CD14-positive monocyte (primary cell): ENCODE data around the gene PPP3CA. TPM values are rescaled to one million over a fixed set of nuclear protein-coding genes. Genes with fewer than 3 reads are reported as not detected.

ENCODE experiments used
- DNase-seq, 3 donors: peaks; one replicate each; pipeline ENCODE4 v3.0.0-alpha.2; 2011 to 2022
- H2AFZ ChIP-seq: 2 replicates; pipeline ENCODE4 v1.6.0; 2012; ENCODE audit warnings: mild to moderate bottlenecking, low read depth, low read length, inconsistent platforms; ENCODE audit not compliant: insufficient read depth, poor library complexity, severe bottlenecking
- H3K27ac ChIP-seq, 2 donors: 1 replicate in 1 of 2; 2 replicates in 1 of 2; pipeline ENCODE4 v1.5.1; 2012 to 2013; ENCODE audit warnings: low read length in 2 of 2, control low read depth in 1 of 2, inconsistent platforms in 1 of 2, low read depth in 1 of 2, mild to moderate bottlenecking in 1 of 2
- H3K27me3 ChIP-seq, 2 donors: one replicate each; pipeline versions ENCODE4 v1.6.0 to v1.6.1; 2011 to 2013; ENCODE audit warnings: low read length in 2 of 2; ENCODE audit not compliant: control insufficient read depth in 2 of 2, insufficient read depth in 2 of 2
- H3K36me3 ChIP-seq, 2 donors: replicated peaks in 1 of 2; 1 replicate in 1 of 2; 2 replicates in 1 of 2; pipeline versions ENCODE4 v1.5.1 to v1.6.1; 2012 to 2013; ENCODE audit warnings: low read length in 2 of 2, control low read depth in 1 of 2, inconsistent platforms in 1 of 2, mild to moderate bottlenecking in 1 of 2; ENCODE audit not compliant: insufficient read depth in 2 of 2, control insufficient read depth in 1 of 2
- H3K4me1 ChIP-seq, 2 donors: 1 replicate in 1 of 2; 2 replicates in 1 of 2; pipeline versions ENCODE4 v1.5.1 to v1.6.1; 2012 to 2013; ENCODE audit warnings: low read length in 2 of 2, control low read depth in 1 of 2, inconsistent platforms in 1 of 2, mild to moderate bottlenecking in 1 of 2, moderate library complexity in 1 of 2; ENCODE audit not compliant: insufficient read depth in 2 of 2, control insufficient read depth in 1 of 2
- H3K4me2 ChIP-seq: replicated peaks from 2 replicates; pipeline ENCODE3; 2012; ENCODE audit warnings: low read length, moderate library complexity, mild to moderate bottlenecking; ENCODE audit not compliant: poor library complexity, severe bottlenecking; ENCODE audit errors: extremely low read depth
- H3K4me3 ChIP-seq, 3 experiments: fragments of 200-600 bp in 1 of 3; sonication (generic) in 1 of 3; replicated peaks in 1 of 3; 1 replicate in 2 of 3; 2 replicates in 1 of 3; pipeline ENCODE4 v1.5.1; 2011 to 2013; ENCODE audit warnings: low read length in 3 of 3, mild to moderate bottlenecking in 3 of 3, control low read depth in 2 of 3, low read depth in 2 of 3, inconsistent platforms in 1 of 3, moderate library complexity in 1 of 3
- H3K79me2 ChIP-seq: 2 replicates; pipeline ENCODE4 v1.6.0; 2012; ENCODE audit warnings: mild to moderate bottlenecking, control low read depth, inconsistent platforms, low read length, moderate library complexity; ENCODE audit not compliant: insufficient read depth
- H3K9ac ChIP-seq: 2 replicates; pipeline ENCODE4 v1.6.0; 2017; ENCODE audit warnings: low read length, mild to moderate bottlenecking; ENCODE audit not compliant: insufficient read depth, poor library complexity, severe bottlenecking
- H3K9me3 ChIP-seq, 2 donors: replicated peaks in 1 of 2; 1 replicate in 1 of 2; 2 replicates in 1 of 2; pipeline versions ENCODE4 v1.5.1 to v1.6.1; 2012 to 2013; ENCODE audit warnings: low read length in 2 of 2, control low read depth in 1 of 2; ENCODE audit not compliant: control insufficient read depth in 1 of 2, insufficient read depth in 1 of 2
- H4K20me1 ChIP-seq: 2 replicates; pipeline ENCODE4 v1.6.0; 2012; ENCODE audit warnings: mild to moderate bottlenecking, low read length, control low read depth, moderate library complexity; ENCODE audit not compliant: insufficient read depth
- H3K27ac Mint-ChIP-seq, 7 donors: one replicate each; pipeline ENCODE4 v1.8.0; 2020; ENCODE audit warnings: mild to moderate bottlenecking in 7 of 7, mixed read lengths in 7 of 7, moderate library complexity in 6 of 7, inconsistent platforms in 2 of 7
- H3K27me3 Mint-ChIP-seq, 3 donors: one replicate each; pipeline ENCODE4 v1.8.0; 2021 to 2022; ENCODE audit warnings: low read depth in 3 of 3, mild to moderate bottlenecking in 3 of 3, mixed read lengths in 3 of 3, moderate library complexity in 3 of 3, inconsistent platforms in 1 of 3
- H3K36me3 Mint-ChIP-seq, 2 donors: one replicate each; pipeline ENCODE4 v1.8.0; 2020; ENCODE audit warnings: mixed read lengths in 2 of 2, inconsistent platforms in 1 of 2, mild to moderate bottlenecking in 1 of 2
- H3K4me1 Mint-ChIP-seq: one replicate; pipeline ENCODE4 v1.8.0; 2020; ENCODE audit warnings: mild to moderate bottlenecking, mixed read lengths
- H3K4me3 Mint-ChIP-seq, 2 donors: one replicate each; pipeline ENCODE4 v1.8.0; 2020; ENCODE audit warnings: mild to moderate bottlenecking in 2 of 2, mixed read lengths in 2 of 2, moderate library complexity in 1 of 2
- H3K9me3 Mint-ChIP-seq, 7 donors: one replicate each; pipeline ENCODE4 v1.8.0; 2020 to 2022; ENCODE audit warnings: mixed read lengths in 7 of 7, mild to moderate bottlenecking in 6 of 7, moderate library complexity in 6 of 7, inconsistent platforms in 2 of 7
- whole genome bisulfite sequencing: methylation state at CpG from one replicate; pipeline ENCODE4 v1.1.5; 2013; ENCODE audit warnings: missing lambda C conversion rate; ENCODE audit not compliant: insufficient coverage; 5-methylcytosine and 5-hydroxymethylcytosine counted together
- intact Hi-C, 2 donors: fragments of 100-400 bp; cut with micrococcal nuclease; formaldehyde crosslinking; loops; one replicate each; pipeline versions ENCODE4 v1.15.0 to v1.15.1; 2023
- polyA plus RNA-seq, 3 donors: library from polyadenylated mRNA; depleted of rRNA in 1 of 3; unstranded in 2 of 3; stranded (reverse) in 1 of 3; fragments of 300-500 nt in 2 of 3; fragments of >200 nt in 1 of 3; fragmentation: Illumina TruSeq in 2 of 3; gene quantifications; 1 replicate in 2 of 3; 2 replicates in 1 of 3; pipeline ENCODE4 v1.2.3, GENCODE V29; 2012 to 2021
- TF ChIP-seq, protein P1 (sequence below): fragments of 200-600 bp; IDR thresholded peaks from one replicate; pipeline ENCODE4 v1.8.0; 2022; ENCODE audit warnings: antibody characterized with exemption, mild to moderate bottlenecking

Gene PPP3CA
- polyA plus RNA-seq, 3 donors: 5.1 to 9.7 (median 8.9) TPM

DNA sequence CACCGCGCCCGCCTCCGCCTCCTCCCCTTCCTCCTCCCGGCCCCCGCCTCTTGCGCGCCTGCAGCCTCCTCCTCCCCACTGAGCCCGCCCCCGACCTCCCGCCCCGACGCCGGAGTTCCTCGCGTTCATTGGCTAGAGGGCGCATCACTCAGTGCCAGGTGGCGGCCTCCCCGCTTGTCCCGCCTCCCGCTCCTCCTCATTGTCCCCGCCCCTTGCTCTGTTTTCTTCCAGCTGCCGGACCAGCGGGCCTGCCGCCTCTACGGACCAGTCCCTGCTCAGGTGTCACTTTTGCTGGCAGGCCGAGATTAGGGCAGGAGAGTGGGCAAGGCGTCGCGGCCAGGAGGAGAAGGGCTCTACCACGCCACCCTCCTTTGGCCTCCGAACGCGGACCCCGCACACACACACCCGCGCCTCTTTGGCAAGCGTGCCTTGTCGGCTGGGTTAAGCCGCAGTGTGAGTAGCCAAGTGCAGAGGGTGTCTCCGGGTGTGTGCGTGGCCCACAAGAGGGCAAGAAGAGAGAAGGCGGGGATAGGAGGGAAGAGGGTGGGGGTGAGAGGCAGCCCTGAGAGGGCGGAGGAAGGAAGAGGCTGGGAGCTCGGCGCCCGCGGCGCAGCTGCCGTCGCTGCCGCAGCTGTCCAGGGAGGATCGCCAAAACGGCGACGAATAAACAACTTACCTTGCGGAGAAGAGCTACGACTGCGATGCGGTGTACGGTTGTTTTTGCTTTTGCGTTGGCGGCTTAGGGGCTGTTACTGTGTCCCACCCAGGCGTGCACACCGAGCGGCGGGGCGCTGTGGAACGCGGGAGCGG, 436 bp upstream of the PPP3CA start:
- Histone ChIP-seq H3K27ac (peak overlapping the region; percentile 87 to 90), H3K79me2 (peaks cover 44% of the 10 kb centered on the region), H4K20me1 (peaks cover 34% of the 10 kb centered on the region), H3K4me2 (peak overlapping the region; percentile 98), H3K9ac (peak overlapping the region; percentile 83), H3K9me3 (no peaks in the 10 kb centered on the region), H3K36me3 (no peaks in the 10 kb centered on the region), H2AFZ (peak overlapping the region; percentile 95), H3K4me1 (peaks cover 23 to 33% of the 10 kb centered on the region in 2 donors), H3K4me3 (peak overlapping the region; percentile 78 to 97 (median 96)), H3K27me3 (peaks cover 0 to 6% of the 10 kb centered on the region in 2 donors)
- peaks cover 0 to 2% (median 0%) of the 10 kb centered on the region in 7 donors for H3K9me3 Mint-ChIP-seq
- WGBS: under 1% methylated on average over 63 of the region's 71 CpGs
- TF ChIP-seq, protein P1, sequence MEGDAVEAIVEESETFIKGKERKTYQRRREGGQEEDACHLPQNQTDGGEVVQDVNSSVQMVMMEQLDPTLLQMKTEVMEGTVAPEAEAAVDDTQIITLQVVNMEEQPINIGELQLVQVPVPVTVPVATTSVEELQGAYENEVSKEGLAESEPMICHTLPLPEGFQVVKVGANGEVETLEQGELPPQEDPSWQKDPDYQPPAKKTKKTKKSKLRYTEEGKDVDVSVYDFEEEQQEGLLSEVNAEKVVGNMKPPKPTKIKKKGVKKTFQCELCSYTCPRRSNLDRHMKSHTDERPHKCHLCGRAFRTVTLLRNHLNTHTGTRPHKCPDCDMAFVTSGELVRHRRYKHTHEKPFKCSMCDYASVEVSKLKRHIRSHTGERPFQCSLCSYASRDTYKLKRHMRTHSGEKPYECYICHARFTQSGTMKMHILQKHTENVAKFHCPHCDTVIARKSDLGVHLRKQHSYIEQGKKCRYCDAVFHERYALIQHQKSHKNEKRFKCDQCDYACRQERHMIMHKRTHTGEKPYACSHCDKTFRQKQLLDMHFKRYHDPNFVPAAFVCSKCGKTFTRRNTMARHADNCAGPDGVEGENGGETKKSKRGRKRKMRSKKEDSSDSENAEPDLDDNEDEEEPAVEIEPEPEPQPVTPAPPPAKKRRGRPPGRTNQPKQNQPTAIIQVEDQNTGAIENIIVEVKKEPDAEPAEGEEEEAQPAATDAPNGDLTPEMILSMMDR: no peak
- H3K4me3 Mint-ChIP-seq: peak overlapping the region; percentile 97 to 98
- H3K36me3 Mint-ChIP-seq: peaks cover 0 to 2% of the 10 kb centered on the region in 2 donors
- peaks cover 0 to 7% (median 7%) of the 10 kb centered on the region in 3 donors for H3K27me3 Mint-ChIP-seq
- intact Hi-C loops: loop anchor here (10.0 kb wide), 3 partner anchors 63 to 247 kb away; no protein-coding TSS in a partner anchor
- peak; percentile 90 to 96 (median 95) for DNase-seq
- peaks cover 42% of the 10 kb centered on the region for H3K4me1 Mint-ChIP-seq
- H3K27ac Mint-ChIP-seq: peak overlapping the region; percentile 83 to 97 (median 96)

DNA sequence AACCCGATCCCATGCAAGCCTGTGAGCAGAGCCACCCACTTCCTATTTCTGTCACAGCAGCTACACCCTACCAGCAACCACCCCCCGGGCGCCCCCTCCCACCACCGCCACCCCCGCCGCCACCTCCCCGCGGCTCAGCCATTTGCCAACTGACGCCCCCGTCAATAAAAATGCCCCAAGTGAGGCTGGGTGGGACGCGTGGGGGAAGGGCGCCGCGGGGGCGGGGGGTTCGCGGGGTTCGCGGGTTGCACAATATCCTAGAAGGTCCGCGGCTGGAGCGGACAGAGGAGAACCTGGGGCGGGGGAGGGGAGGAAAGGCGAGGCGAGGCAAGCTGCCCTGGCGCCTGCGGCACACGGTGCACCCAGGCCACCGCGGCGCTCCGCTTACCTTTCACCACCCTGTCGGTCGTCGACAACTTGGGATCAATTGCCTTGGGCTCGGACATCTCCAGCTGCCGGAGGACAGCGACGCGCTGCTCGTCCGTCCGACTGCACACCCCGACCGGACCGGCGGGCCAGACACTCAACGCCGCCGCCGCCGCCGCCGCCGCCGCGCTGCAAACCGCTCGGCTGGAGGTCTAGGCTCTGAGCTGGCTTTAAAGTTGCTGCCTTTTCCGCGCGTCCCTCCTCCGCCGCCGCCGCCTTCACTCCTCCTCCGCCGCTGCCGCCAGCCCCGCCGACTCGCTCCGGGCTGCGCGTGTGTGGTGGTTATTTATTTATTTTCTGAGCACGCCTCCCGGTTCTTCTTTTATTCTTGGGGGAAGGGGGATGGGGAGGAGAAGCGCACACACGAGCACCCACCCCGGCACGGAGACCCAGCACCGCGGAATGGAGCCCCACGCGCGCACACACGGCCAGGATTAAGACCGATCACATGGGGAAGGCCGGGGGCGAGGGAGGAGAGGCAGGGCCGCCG, 717 bp downstream of the PPP3CA start:
- DNase-seq: peak; percentile 53 to 61 (median 56)
- Histone ChIP-seq H3K27ac (peak overlapping the region; percentile 84 to 90), H3K4me1 (peaks cover 23 to 33% of the 10 kb centered on the region in 2 donors), H4K20me1 (peaks cover 46% of the 10 kb centered on the region), H3K9ac (peak overlapping the region; percentile 83), H3K27me3 (peaks cover 0 to 6% of the 10 kb centered on the region in 2 donors), H3K36me3 (peaks cover 0 to under 1% of the 10 kb centered on the region in 2 donors), H3K4me2 (peak overlapping the region; percentile 98), H2AFZ (peak overlapping the region; percentile 95), H3K9me3 (no peaks in the 10 kb centered on the region), H3K4me3 (peak overlapping the region; percentile 57 to 97 (median 96)), H3K79me2 (peaks cover 56% of the 10 kb centered on the region)
- intact Hi-C loops: loop anchor here (10.0 kb wide), 3 partner anchors 62 to 248 kb away; no protein-coding TSS in a partner anchor
- TF ChIP-seq, protein P1: no peak
- WGBS: 0% methylated on average over 57 of the region's 93 CpGs
- H3K9me3 Mint-ChIP-seq: peaks cover 0 to 2% (median 0%) of the 10 kb centered on the region in 7 donors
- H3K36me3 Mint-ChIP-seq: peaks cover 0 to 3% of the 10 kb centered on the region in 2 donors
- peaks cover 42% of the 10 kb centered on the region for H3K4me1 Mint-ChIP-seq
- peak overlapping the region; percentile 83 to 96 (median 92) for H3K27ac Mint-ChIP-seq
- H3K4me3 Mint-ChIP-seq: peak overlapping the region; percentile 97 to 98
- H3K27me3 Mint-ChIP-seq: peaks cover 0 to 7% (median 6%) of the 10 kb centered on the region in 3 donors
